Measurements from ENCODE around the gene CORO2A.

DNA sequence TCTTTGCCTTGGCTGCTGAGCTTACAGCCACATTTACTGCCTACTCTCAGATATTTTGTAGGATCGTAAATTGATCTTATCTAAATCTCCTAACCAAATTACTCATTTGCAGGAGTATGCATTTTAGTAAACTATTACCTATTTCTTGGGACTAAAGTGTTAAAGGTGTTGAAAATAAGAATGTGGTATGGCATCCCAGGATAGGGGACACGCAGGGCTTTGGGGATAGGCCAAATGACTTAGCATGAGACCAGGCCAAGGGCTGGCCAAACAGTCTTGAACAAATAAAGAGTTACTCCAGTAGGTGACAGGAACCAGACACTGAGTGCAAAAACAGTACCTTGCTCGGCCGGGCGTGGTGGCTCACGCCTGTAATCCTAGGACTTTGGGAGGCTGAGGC, 37.9 kb upstream of the CORO2A start:
- TF ChIP-seq, protein P1, sequence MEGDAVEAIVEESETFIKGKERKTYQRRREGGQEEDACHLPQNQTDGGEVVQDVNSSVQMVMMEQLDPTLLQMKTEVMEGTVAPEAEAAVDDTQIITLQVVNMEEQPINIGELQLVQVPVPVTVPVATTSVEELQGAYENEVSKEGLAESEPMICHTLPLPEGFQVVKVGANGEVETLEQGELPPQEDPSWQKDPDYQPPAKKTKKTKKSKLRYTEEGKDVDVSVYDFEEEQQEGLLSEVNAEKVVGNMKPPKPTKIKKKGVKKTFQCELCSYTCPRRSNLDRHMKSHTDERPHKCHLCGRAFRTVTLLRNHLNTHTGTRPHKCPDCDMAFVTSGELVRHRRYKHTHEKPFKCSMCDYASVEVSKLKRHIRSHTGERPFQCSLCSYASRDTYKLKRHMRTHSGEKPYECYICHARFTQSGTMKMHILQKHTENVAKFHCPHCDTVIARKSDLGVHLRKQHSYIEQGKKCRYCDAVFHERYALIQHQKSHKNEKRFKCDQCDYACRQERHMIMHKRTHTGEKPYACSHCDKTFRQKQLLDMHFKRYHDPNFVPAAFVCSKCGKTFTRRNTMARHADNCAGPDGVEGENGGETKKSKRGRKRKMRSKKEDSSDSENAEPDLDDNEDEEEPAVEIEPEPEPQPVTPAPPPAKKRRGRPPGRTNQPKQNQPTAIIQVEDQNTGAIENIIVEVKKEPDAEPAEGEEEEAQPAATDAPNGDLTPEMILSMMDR (IDR thresholded peaks at IDR 0.05): no peak
- no peak for TF ChIP-seq POLR2A (IDR thresholded peaks at IDR 0.05)
- TF ChIP-seq POLR2AphosphoS5 (IDR thresholded peaks at IDR 0.05): no peak
